SK-N-SH (cell line): ENCODE data around the gene TBC1D21. TPM values are rescaled to one million over a fixed set of nuclear protein-coding genes. Genes with fewer than 3 reads are reported as not detected.

ENCODE experiments used
- CTCF ChIA-PET: fragments of 300-600, 350-600 bp; formaldehyde crosslinking; extraction: SDS; loops from one replicate; lab custom pipeline; 2021; lab: Yijun Ruan, JAX
- POLR2A ChIA-PET: fragments of 350-600 bp; sonication (Branson Sonifier 250); formaldehyde crosslinking; extraction: SDS; loops from one replicate; lab custom pipeline; 2020; ENCODE audit warnings: antibody characterized with exemption, inconsistent platforms; lab: Yijun Ruan, JAX
- DNase-seq: peaks from one replicate; pipeline ENCODE4 v3.0.0; 2012
- H2AFZ ChIP-seq: fragments of 200-600 bp; sonication (generic); 2 replicates; pipeline ENCODE4 v1.8.1; 2016; ENCODE audit warnings: antibody characterized with exemption, mild to moderate bottlenecking, low read depth
- H3F3A ChIP-seq: fragments of 200-600 bp; sonication (generic); replicated peaks from 2 replicates; pipeline ENCODE3; 2016; ENCODE audit warnings: antibody characterized with exemption, mild to moderate bottlenecking; ENCODE audit not compliant: insufficient read depth
- H3K27ac ChIP-seq, 2 experiments: fragments of 200-500 bp in 1 of 2; fragments of 200-600 bp in 1 of 2; sonication (Bioruptor generic) in 1 of 2; sonication (generic), shearing (Covaris generic) in 1 of 2; 2 replicates each; pipeline versions ENCODE4 v1.5.1 to v1.6.1; 2014 to 2016; ENCODE audit warnings: low read depth in 2 of 2, inconsistent platforms in 1 of 2, low read length in 1 of 2, mild to moderate bottlenecking in 1 of 2, mixed read lengths in 1 of 2
- H3K27me3 ChIP-seq: fragments of 200-600 bp; sonication (generic), shearing (Covaris generic); 2 replicates; pipeline ENCODE4 v1.6.1; 2016; ENCODE audit warnings: mixed run types; ENCODE audit not compliant: insufficient read depth
- H3K36me3 ChIP-seq, 2 experiments: fragments of 200-500 bp in 1 of 2; fragments of 200-600 bp in 1 of 2; sonication (Bioruptor generic) in 1 of 2; sonication (generic) in 1 of 2; replicated peaks in 1 of 2; 2 replicates each; pipeline versions ENCODE3 to v1.5.1; 2014 to 2016; ENCODE audit warnings: low read length in 1 of 2, mild to moderate bottlenecking in 1 of 2; ENCODE audit not compliant: insufficient read depth in 2 of 2, control insufficient read depth in 1 of 2
- H3K4me1 ChIP-seq, 2 experiments: fragments of 200-500 bp in 1 of 2; fragments of 200-600 bp in 1 of 2; sonication (Bioruptor generic) in 1 of 2; sonication (generic), shearing (Covaris generic) in 1 of 2; 2 replicates each; pipeline versions ENCODE4 v1.5.1 to v1.6.1; 2014 to 2016; ENCODE audit warnings: low read depth in 1 of 2, low read length in 1 of 2, mixed run types in 1 of 2; ENCODE audit not compliant: insufficient read depth in 2 of 2, control insufficient read depth in 1 of 2
- H3K4me2 ChIP-seq: fragments of 200-600 bp; sonication (generic), shearing (Covaris generic); 2 replicates; pipeline ENCODE4 v1.6.1; 2017; ENCODE audit warnings: mixed run types
- H3K4me3 ChIP-seq, 2 experiments: fragments of 200-500 bp in 1 of 2; fragments of 200-600 bp in 1 of 2; sonication (Bioruptor generic) in 1 of 2; sonication (generic), shearing (Covaris generic) in 1 of 2; 2 replicates each; pipeline versions ENCODE4 v1.5.1 to v1.8.1; 2014 to 2016; ENCODE audit warnings: low read depth in 2 of 2, inconsistent platforms in 1 of 2, low read length in 1 of 2, mild to moderate bottlenecking in 1 of 2, mixed read lengths in 1 of 2, moderate library complexity in 1 of 2
- H3K79me2 ChIP-seq: fragments of 200-600 bp; sonication (generic); 2 replicates; pipeline ENCODE4 v1.8.1; 2017; ENCODE audit warnings: mild to moderate bottlenecking; ENCODE audit not compliant: insufficient read depth
- H3K9ac ChIP-seq: fragments of 200-600 bp; sonication (generic); 2 replicates; pipeline ENCODE4 v1.6.1; 2017; ENCODE audit warnings: mixed run types
- H3K9me2 ChIP-seq: fragments of 200-600 bp; sonication (generic); 2 replicates; pipeline ENCODE4 v1.6.1; 2017; ENCODE audit warnings: mixed run types
- H3K9me3 ChIP-seq: fragments of 200-600 bp; sonication (generic); 2 replicates; pipeline ENCODE4 v1.6.1; 2017; ENCODE audit warnings: mixed run types, mild to moderate bottlenecking, moderate library complexity
- H4K20me1 ChIP-seq: fragments of 200-600 bp; sonication (generic); 2 replicates; pipeline ENCODE4 v1.6.1; 2017; ENCODE audit warnings: mild to moderate bottlenecking, mixed run types; ENCODE audit not compliant: insufficient read depth
- EP300 ChIP-seq, 2 experiments: IDR thresholded peaks; 2 replicates each; pipeline versions ENCODE4 v1.4.0 to v1.6.1; 2012; ENCODE audit warnings: borderline replicate concordance in 1 of 2, low read depth in 1 of 2, low read length in 1 of 2
- EZH2phosphoT487 ChIP-seq: fragments of 200-600 bp; sonication (generic); IDR thresholded peaks from 2 replicates; pipeline ENCODE4 v1.6.1; 2017; ENCODE audit warnings: low read depth, mixed run types, mild to moderate bottlenecking, antibody characterized with exemption, moderate library complexity, borderline replicate concordance
- FOSL2 ChIP-seq: IDR thresholded peaks from 2 replicates; pipeline ENCODE4 v1.4.0; 2012; ENCODE audit warnings: low read depth, mild to moderate bottlenecking, moderate library complexity, borderline replicate concordance
- GABPA ChIP-seq: IDR thresholded peaks from 2 replicates; pipeline ENCODE4 v1.4.0; 2012; ENCODE audit warnings: low read depth, mild to moderate bottlenecking
- IRF3 ChIP-seq: fragments of 150-350 bp; IDR thresholded peaks from 2 replicates; pipeline ENCODE4 v1.6.1; 2016; ENCODE audit warnings: mild to moderate bottlenecking, low read depth, low read length
- JUND ChIP-seq: IDR thresholded peaks from 2 replicates; pipeline ENCODE4 v1.4.0; 2012
- MXI1 ChIP-seq: IDR thresholded peaks from 2 replicates; pipeline ENCODE4 v1.6.1; 2012; ENCODE audit warnings: mild to moderate bottlenecking, low read depth, low read length, improper control_type of control experiment
- NFIC ChIP-seq: IDR thresholded peaks from 2 replicates; pipeline ENCODE4 v1.4.0; 2012; ENCODE audit warnings: borderline replicate concordance
- NRF1 ChIP-seq: IDR thresholded peaks from 2 replicates; pipeline ENCODE4 v1.6.1; 2012; ENCODE audit warnings: low read depth, mild to moderate bottlenecking, low read length
- PBX3 ChIP-seq: IDR thresholded peaks from 2 replicates; pipeline ENCODE4; 2012
- SMC3 ChIP-seq: IDR thresholded peaks from 2 replicates; pipeline ENCODE4 v1.6.1; 2012; ENCODE audit warnings: low read depth, low read length, improper control_type of control experiment
- TAF1 ChIP-seq: IDR thresholded peaks from 2 replicates; pipeline ENCODE4 v1.6.1; 2012; ENCODE audit warnings: low read depth, mild to moderate bottlenecking, low read length, moderate library complexity, borderline replicate concordance
- TCF12 ChIP-seq: IDR thresholded peaks from 2 replicates; pipeline ENCODE4 v1.4.0; 2012
- whole genome bisulfite sequencing: methylation state at CpG from one replicate; pipeline ENCODE4 v1.1.6; 2017; ENCODE audit warnings: low lambda C conversion rate; 5-methylcytosine and 5-hydroxymethylcytosine counted together
- polyA plus RNA-seq, 3 experiments: library from polyadenylated mRNA; depleted of rRNA; stranded (reverse); fragments of >200 nt; gene quantifications; 2 replicates each; pipeline ENCODE4 v1.2.3, GENCODE V29; 2012
- TF ChIP-seq, protein P1 (sequence below): fragments of 150-350 bp; IDR thresholded peaks from 2 replicates; pipeline ENCODE4 v1.6.1; 2017; ENCODE audit warnings: antibody characterized with exemption, low read length, low read depth, borderline replicate concordance

TBC1D21 gene
- polyA plus RNA-seq, 1 of the 3 experiments (the other 2 are of a cell fraction): not detected

DNA sequence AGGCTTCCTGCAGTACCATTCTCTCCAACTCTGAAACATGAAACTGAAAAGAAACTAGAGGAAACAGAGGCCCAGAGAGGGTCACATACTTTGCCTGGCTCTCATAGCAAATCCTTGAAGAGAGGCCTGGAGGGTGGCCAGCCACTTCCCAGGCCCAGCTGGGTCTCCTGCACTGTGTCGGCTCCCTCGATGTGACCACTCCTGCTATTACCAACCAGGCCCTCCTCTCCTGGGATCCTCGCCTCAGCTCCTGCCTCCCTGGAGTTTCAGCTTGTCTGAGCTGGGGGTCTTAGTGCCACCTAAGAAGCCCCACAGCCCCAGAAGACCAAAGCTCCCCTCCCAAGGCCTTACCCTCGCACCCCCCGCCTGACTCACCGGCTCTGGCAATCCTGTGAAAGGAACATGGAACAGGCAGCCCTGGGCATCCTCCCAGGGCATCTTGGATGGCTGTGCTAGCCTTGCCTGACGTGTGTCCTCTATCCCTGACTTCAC, 57.5 kb downstream of the TBC1D21 start:
- ChIA-PET POLR2A (no interaction called here), CTCF (interaction anchor here (1.4 kb wide), 1 partner anchor 15 kb away, joined by 3 read pairs; no protein-coding TSS in a partner anchor)
- H3K79me2 ChIP-seq: peaks cover 56% of the 10 kb centered on the region
- H3K27me3 ChIP-seq: no peaks in the 10 kb centered on the region
- no peaks in the 10 kb centered on the region for H3K36me3 ChIP-seq
- H3K9me2 ChIP-seq: no peaks in the 10 kb centered on the region
- H3K9me3 ChIP-seq: no peaks in the 10 kb centered on the region
- H4K20me1 ChIP-seq: no peaks in the 10 kb centered on the region
- peak overlapping the region; percentile 66; the same call in 1 of the 2 replicates for H3K4me2 ChIP-seq
- H3K4me1 ChIP-seq: peaks cover 21 to 53% of the 10 kb centered on the region in 2 experiments; a peak in 3 of 4 replicates
- H3F3A ChIP-seq: peaks cover 16% of the 10 kb centered on the region
- TF ChIP-seq SMC3: no peak
- TF ChIP-seq MXI1: no peak
- peak; percentile 39; the same call in 1 of the 2 replicates for TF ChIP-seq TCF12
- TF ChIP-seq JUND: peak; percentile 23; the same call in 1 of the 2 replicates
- no peak for TF ChIP-seq IRF3
- peak; percentile 60; the same call in 1 of the 2 replicates for TF ChIP-seq FOSL2
- TF ChIP-seq PBX3: no peak
- TF ChIP-seq NRF1: 0 out of 2 replicates have a peak, but pooled peaks have one; percentile 8
- TF ChIP-seq TAF1: no peak
- H3K27ac ChIP-seq: peak overlapping the region in 1 of 2 experiments; percentile 98; a peak in 2 of 4 replicates
- 89% methylated on average over 3 of the region's 7 CpGs for WGBS
- peak overlapping the region; percentile 73 for H3K9ac ChIP-seq
- no peak overlapping the region for H3K4me3 ChIP-seq
- no peak for DNase-seq
- no peak overlapping the region for H2AFZ ChIP-seq

DNA sequence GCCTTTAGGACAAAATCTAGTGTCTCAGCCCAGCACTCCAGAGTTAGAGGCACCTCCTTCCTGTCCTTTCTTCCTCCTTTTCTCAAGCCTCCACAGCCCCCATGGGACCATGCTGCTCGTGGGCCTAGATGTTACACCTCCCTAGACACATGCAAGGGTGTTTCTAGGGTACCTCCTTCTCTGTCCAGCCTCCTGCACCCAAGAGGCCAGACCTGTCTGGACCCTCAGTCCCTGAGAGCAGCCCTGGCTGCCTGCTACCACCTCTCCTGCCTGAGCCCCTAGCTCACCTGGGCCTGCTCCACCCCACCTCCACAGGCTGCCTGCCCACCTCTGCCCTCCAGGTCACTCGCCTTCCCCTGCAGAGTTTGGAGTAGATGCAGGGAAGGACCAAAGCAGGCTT, 58.1 kb downstream of the TBC1D21 start:
- no peaks in the 10 kb centered on the region for H3K9me3 ChIP-seq
- peak overlapping the region; percentile 73 for H3K9ac ChIP-seq
- H3K4me2 ChIP-seq: 0 out of 2 replicates have a peak overlapping the region, but pooled peaks have one; percentile 20
- H3K79me2 ChIP-seq: peaks cover 51% of the 10 kb centered on the region
- no peak for TF ChIP-seq TCF12
- TF ChIP-seq EP300 (IDR thresholded peaks at IDR 0.05; ENCODE audit: borderline replicate concordance in 1 of 2, low read depth in 1 of 2, low read length in 1 of 2): no peak
- no peak for TF ChIP-seq EZH2phosphoT487
- TF ChIP-seq, protein P1, sequence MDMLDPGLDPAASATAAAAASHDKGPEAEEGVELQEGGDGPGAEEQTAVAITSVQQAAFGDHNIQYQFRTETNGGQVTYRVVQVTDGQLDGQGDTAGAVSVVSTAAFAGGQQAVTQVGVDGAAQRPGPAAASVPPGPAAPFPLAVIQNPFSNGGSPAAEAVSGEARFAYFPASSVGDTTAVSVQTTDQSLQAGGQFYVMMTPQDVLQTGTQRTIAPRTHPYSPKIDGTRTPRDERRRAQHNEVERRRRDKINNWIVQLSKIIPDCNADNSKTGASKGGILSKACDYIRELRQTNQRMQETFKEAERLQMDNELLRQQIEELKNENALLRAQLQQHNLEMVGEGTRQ: no peak
- no peak for TF ChIP-seq GABPA
- TF ChIP-seq NFIC: no peak
- TF ChIP-seq, all 33 proteins: peak for 0
- H3K4me3 ChIP-seq: no peak overlapping the region
- ChIA-PET POLR2A (no interaction called here), CTCF (interaction anchor here (1.0 to 1.4 kb wide), 2 partner anchors 14 to 15 kb away, joined by 3 read pairs; no protein-coding TSS in a partner anchor)
- H3K9me2 ChIP-seq: no peaks in the 10 kb centered on the region
- H3K4me1 ChIP-seq: peaks cover 27 to 58% of the 10 kb centered on the region in 2 experiments
- no peaks in the 10 kb centered on the region for H3K27me3 ChIP-seq
- no peaks in the 10 kb centered on the region for H4K20me1 ChIP-seq
- no peak overlapping the region for H2AFZ ChIP-seq
- H3K27ac ChIP-seq: peak overlapping the region in 1 of 2 experiments; percentile 98; a peak in 2 of 4 replicates
- DNase-seq: no peak
- 89% methylated on average over 2 of the region's 2 CpGs for WGBS
- peaks cover 20% of the 10 kb centered on the region for H3F3A ChIP-seq
- no peaks in the 10 kb centered on the region for H3K36me3 ChIP-seq
